HFF-Myc (cell line): ENCODE measurements around the gene PLPPR4.

Source experiments
- DNase-seq: peaks from one replicate; pipeline ENCODE4 v3.0.0-alpha.2; 2011; ENCODE audit warnings: low read depth; ENCODE audit errors: extremely low read depth
- H3K4me3 ChIP-seq: replicated peaks from 2 replicates; pipeline ENCODE4 v1.5.1; 2011; ENCODE audit warnings: low read depth, mild to moderate bottlenecking, control low read depth, low read length
- TF ChIP-seq, protein P1 (sequence below): IDR thresholded peaks from 2 replicates; pipeline ENCODE4 v1.5.1; 2012; ENCODE audit warnings: mild to moderate bottlenecking, low read depth, low read length, control low read depth; ENCODE audit errors: missing control alignments

Gene PLPPR4, protein sequence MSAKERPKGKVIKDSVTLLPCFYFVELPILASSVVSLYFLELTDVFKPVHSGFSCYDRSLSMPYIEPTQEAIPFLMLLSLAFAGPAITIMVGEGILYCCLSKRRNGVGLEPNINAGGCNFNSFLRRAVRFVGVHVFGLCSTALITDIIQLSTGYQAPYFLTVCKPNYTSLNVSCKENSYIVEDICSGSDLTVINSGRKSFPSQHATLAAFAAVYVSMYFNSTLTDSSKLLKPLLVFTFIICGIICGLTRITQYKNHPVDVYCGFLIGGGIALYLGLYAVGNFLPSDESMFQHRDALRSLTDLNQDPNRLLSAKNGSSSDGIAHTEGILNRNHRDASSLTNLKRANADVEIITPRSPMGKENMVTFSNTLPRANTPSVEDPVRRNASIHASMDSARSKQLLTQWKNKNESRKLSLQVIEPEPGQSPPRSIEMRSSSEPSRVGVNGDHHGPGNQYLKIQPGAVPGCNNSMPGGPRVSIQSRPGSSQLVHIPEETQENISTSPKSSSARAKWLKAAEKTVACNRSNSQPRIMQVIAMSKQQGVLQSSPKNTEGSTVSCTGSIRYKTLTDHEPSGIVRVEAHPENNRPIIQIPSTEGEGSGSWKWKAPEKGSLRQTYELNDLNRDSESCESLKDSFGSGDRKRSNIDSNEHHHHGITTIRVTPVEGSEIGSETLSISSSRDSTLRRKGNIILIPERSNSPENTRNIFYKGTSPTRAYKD

DNA sequence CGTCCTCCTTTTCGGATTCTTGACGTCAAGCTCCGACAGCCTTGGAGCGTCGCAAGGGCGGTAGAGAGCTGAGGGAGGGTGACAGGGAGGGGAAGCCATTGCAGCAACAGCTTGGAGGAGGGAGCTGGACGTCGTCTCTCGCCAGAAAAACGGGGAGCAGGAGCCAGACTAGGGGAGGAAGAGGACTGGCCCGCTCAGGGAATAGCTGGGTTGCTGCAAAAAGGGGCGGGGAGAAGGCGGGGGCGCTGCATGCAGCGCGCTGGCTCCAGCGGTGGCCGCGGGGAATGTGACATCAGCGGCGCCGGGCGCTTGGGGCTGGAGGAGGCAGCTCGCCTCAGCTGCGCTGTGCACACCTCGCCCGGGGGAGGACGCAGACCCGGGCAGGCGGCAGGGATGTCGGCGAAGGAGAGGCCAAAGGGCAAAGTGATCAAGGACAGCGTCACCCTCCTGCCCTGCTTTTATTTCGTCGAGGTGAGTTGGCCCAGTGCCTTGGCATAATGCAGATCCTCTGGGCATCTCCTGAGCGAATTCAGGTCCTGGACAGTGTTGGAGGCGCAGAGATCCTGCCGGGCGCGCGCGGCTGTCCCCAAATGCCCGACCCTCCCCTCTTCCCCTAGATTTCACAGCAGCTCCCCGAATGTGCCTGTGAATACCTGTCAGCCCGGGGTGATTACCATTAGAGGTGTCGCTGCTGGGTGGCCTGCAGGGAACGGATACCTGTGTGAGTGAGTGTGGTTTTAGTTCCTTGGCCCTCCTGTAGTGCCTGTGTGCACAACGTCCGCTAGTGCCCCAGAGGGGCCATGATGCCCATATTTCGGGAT is at the start of gene PLPPR4:
Gene PLPPR4 (plus strand): TSS at position 292 of the 821 bp plus-strand sequence. CDS start 102 bp downstream, at position 394.
- peak within 1 kb of the TSS; percentile 60 for H3K4me3 ChIP-seq
- DNase-seq = no peak
- TF ChIP-seq, protein P1, sequence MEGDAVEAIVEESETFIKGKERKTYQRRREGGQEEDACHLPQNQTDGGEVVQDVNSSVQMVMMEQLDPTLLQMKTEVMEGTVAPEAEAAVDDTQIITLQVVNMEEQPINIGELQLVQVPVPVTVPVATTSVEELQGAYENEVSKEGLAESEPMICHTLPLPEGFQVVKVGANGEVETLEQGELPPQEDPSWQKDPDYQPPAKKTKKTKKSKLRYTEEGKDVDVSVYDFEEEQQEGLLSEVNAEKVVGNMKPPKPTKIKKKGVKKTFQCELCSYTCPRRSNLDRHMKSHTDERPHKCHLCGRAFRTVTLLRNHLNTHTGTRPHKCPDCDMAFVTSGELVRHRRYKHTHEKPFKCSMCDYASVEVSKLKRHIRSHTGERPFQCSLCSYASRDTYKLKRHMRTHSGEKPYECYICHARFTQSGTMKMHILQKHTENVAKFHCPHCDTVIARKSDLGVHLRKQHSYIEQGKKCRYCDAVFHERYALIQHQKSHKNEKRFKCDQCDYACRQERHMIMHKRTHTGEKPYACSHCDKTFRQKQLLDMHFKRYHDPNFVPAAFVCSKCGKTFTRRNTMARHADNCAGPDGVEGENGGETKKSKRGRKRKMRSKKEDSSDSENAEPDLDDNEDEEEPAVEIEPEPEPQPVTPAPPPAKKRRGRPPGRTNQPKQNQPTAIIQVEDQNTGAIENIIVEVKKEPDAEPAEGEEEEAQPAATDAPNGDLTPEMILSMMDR = no peak

DNA sequence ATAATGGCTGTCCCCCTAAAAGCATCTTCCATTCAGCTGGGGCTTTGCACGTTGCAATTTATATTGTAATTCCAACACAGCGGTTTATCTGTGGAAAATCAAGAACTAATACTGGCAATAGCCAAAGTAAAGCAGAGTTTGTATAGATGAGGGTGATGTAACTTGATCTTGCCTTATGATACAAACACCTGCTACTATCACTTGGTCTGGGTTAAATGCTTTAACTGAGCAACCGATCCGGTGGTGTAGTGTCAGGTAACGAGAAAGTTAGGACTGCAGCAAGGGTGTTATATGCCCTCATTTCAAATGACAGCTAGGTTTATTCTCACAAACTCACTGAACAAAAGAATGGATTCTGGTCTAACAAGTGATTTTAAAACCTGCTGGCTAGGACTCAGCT is 47.3 kb upstream of the PLPPR4 start:
- no peak for DNase-seq
- TF ChIP-seq, protein P1 = no peak
- no peak overlapping the region for H3K4me3 ChIP-seq

DNA sequence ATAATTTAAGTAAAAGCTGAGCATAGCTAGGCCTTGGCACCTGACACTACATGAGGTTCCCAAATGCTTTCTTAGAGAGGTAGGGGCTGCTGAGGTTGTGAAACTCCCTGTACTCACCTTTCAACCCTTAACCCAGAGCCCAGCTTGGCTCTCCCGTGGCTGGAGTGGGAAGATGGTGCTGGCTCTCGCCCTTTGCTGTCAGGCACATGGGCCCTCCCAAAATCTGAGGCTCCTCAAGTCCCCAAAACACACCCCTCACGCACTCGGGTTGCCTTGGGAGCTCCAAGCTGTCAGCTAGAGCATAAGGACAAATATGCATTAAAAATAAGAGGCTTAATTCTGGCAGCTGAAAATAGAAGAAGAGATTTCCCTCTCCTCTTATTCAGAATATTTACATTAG is 46.7 kb upstream of the PLPPR4 start:
- TF ChIP-seq, protein P1 = no peak
- H3K4me3 ChIP-seq = no peak overlapping the region
- no peak for DNase-seq

DNA sequence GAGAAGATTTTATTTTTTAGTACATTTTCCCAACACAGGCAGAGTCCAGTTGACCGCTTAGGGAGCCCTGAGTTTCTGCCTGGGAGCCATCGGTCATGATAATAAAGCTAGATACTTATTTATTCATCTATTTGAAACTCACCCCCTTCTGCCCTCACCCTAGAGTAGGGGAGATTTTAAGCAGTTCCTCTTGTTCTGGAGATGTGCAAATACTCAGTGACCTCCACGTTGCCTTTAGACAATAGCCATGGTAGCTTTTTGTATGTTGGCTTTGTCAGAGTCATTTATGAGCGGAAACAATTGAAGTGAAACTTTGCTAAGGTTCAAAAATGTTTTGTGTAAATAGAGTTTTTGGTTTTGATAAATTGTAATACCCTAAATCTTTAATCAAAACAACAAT is 45.7 kb upstream of the PLPPR4 start:
- TF ChIP-seq, protein P1 = no peak
- DNase-seq = no peak
- no peak overlapping the region for H3K4me3 ChIP-seq

DNA sequence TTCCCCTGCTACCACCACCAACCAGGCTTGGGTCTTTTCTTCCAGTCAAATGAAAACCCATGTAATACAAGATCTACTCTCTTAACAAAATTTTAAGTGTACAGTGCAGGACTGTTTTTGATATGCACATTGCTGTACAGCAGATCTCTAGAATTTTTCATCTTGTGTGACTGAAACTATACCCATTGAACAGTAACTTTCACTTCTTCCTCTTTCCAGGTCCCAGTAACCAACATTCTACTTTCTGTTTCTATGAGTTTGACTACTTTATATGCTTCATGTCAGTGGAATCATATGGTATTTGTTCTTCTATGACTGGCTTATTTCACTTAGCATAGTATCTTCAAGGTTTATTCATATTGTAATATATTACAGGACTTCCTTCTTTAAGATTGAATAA is 45.3 kb upstream of the PLPPR4 start:
- TF ChIP-seq, protein P1 = no peak
- DNase-seq = no peak
- no peak overlapping the region for H3K4me3 ChIP-seq

DNA sequence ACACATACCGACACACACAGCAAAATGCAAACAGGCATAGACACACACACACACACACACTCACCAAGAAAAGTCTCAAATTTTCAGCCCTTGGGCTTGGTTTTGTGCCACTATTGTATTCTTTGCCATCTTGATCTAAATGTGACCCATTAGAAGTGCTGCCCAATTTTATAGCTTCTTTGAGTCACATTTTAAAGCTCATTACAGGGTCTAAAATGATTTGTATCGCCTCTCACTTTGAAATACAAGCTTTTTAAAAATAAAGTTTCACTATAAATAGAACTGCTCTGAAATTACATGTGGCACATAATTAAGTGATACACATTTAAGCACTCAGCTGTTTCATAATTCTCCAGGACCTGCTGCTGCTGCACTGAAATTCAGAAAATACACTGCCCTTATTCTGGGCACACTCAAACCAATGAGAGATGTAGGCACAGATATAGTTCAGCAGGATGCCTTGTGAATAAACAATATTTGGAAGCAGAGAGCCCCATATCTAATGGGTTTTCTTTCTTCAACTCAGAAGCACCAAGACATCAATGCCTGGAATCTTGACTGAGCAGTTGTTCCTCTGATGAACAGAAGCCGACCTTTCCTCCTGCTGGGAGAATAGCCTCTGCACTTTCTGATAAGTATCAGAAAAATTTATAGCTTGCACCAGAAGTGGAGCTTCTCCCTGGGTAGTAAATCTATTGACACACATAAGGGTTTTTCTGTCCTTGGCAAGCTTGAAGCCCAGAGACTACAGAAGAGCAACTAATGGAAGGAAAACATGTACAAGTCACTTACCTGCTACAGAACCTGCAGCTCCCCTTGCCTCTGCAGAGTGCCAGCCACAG is 37.0 kb upstream of the PLPPR4 start:
- TF ChIP-seq, protein P1 = no peak
- no peak for DNase-seq
- H3K4me3 ChIP-seq = no peak overlapping the region
